Stimulated activated CD8-positive, alpha-beta memory T cell treated with anti-CD3 and anti-CD28 coated beads, Interleukin-12 subunit alpha, Interleukin-12 subunit beta, amount 100 ng/mL, for 1 hour (primary cell): Measurements from ENCODE around the gene CIRBP.

Experiments used
- DNase-seq: peaks from one replicate; pipeline ENCODE4 v3.0.0-alpha.2; 2020; ENCODE audit warnings: low read depth

CIRBP gene

DNA sequence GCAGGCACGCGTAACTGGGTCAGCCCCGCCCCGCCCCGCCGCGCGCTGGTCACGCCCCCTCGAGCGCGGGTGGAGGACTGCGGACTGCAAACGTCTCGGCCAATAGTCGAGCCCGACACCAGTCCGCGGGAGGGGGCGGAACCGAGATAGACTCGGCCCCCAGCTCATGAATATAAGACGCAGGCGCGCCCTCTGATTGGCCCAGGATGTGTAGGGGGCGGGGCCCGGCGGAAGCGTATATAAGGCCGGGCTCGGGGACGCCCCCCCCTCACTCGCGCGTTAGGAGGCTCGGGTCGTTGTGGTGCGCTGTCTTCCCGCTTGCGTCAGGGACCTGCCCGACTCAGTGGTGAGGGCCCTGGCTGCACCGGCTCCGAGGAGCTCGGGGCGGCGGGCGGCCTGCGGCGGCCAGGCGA is at the start of gene CIRBP:
TSS of gene CIRBP (plus strand) at position 268 of the 413 bp plus-strand sequence. CDS start 1,602 bp downstream, outside the sequence.
- peak; percentile 99 for DNase-seq

DNA sequence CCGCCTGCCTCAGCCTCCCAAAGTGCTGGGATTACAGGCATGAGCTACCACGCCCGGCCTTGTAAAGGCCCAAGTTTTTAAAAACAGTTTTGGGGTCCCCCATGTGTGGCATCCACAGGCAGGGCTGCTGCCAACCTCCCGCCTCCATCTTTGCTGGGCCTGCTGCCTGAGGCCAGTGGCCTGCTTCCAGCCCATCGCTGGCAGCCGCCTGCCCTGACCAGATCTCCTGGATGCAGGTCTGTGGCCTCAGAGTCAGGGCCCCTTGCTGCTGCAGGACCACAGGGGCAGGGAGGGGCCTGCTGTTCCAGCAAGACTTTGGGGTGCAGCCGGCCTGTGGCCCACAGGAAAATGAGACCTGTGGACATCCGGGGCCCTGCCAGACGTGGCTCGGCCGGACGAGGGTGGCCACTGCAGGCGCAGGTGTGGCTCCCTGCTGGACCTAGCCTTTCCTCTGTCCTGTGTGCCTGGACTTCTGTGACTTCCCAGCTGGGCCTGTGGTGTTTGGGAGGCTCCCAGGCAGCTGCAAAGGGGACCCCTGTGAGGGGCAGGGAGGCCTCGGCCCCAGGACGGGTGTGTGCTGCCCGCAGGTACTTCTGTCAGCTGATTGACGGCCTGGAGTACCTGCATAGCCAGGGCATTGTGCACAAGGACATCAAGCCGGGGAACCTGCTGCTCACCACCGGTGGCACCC is 49.2 kb upstream of the CIRBP start:
- no peak for DNase-seq

DNA sequence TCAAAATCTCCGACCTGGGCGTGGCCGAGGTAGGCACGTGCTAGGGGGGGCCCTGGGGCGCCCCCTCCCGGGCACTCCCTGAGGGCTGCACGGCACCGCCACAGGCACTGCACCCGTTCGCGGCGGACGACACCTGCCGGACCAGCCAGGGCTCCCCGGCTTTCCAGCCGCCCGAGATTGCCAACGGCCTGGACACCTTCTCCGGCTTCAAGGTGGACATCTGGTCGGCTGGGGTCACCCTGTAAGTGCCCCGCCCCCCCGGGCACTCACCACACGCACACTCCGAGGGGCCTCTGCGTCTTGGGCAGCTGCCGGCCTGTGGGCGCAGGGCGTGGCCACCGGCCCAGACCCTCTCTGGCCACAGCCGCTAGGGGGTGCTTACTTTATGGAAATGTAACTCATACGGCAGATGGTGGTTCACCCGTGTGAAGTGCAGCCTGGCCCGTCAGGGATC is 48.6 kb upstream of the CIRBP start:
- no peak for DNase-seq

DNA sequence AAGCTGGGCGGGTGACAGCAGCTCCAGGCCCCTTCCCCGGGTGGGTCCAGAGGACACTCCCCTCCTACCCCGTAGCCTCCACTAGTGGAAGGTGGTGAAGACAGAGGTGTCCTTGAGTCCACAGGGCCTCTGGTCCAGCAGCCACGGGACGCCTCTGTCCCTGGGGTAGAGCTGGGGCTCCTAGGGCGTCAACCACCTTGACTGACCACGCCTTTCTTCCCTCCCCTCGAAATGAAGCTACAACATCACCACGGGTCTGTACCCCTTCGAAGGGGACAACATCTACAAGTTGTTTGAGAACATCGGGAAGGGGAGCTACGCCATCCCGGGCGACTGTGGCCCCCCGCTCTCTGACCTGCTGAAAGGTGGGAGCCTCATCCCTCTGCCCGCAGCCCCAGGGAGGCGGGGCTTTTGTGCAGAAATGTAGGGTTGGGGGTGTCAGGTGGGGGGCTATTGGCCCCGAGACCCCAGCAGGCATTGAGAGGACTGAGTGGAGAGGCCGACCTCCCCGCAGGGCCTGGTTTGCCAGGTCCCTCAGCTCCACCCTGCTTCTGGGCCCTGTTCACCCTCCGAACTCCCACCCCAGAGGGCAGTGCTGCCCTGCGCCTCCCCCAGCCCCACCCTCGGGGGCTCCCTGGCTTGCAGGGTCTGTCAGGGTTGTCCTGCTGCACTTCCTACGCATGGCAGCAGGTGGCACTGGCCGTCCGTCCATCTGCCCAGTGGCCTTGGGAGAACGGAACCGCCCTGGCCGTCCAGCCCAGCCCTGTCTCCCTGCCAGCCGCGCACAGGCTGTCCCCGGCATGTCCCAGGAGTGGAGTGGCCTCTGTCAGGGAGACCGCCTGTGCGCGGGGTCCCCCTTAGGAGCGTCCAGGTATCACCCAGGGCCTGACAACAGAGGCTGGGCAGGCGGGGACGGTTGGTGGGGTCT is 47.9 kb upstream of the CIRBP start:
- no peak for DNase-seq

DNA sequence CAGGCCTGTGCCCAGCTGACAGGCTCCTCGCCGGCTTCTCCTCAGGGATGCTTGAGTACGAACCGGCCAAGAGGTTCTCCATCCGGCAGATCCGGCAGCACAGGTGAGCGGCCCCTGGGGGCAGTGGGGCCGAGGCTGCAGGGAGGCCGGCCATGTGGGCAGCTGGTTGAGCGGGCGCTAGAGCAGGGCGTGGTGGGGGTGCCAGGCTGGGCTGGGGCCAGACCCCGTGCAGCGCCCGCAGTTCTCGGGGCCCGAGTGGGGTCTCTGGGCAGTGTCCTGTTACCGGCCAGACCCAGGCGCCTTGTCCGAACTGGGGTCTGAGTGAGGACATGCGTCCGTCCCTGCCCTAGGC is 47.3 kb upstream of the CIRBP start:
- DNase-seq: no peak

DNA sequence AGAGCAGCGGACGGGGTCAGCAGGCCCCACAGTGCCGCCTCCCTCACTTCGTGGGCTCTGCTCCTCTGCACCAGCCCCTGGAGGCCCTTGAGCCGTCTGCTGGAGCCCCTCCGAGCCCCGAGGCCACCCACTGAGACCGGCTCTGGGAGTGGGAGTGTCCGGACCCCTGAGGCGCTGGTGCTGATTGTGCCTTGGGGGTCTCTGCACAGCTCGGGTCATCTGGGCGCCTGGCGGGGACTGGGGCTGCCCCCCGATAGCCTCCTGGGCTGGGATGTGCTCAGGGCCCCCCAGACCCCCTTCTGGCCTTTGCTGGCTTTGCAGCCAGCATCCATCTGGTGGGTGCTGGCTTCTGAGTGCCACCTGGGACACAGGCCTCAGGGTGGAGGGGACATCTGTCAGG is 46.7 kb upstream of the CIRBP start:
- no peak for DNase-seq

DNA sequence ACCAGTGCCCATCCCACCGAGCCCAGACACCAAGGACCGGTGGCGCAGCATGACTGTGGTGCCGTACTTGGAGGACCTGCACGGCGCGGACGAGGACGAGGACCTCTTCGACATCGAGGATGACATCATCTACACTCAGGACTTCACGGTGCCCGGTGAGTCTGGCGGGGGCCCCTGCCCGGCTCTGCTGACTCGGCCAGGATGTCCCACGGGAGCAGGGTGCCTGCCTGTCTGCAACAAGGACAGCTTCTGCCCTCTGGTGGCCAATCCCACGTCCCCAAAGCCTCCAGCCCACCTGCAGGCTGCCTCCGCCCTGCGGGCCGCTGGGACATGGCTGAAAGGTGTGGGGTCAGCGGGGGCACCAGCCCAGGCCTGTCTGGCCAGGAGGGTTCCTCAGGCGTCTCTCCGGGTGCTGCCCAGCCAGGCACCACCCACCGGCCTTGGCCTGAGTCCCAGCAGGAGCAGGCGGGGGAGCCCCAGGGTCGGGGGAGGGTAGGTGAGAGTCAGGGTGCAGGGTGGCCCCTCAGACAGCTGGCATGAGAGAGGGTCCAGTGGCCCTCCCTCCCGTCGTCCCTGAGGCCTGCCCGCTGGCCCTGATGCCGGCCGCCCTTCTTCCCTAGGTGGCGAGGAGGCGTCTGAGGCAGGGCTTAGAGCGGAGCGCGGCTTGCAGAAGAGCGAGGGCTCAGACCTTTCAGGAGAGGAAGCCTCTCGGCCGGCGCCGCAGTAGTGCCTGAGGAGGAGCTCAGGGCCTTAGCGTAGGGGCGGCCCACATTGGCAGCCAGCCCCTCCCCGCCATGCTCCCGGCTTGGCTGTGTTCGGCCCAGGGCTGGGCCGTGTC is 45.9 kb upstream of the CIRBP start:
- DNase-seq: no peak

DNA sequence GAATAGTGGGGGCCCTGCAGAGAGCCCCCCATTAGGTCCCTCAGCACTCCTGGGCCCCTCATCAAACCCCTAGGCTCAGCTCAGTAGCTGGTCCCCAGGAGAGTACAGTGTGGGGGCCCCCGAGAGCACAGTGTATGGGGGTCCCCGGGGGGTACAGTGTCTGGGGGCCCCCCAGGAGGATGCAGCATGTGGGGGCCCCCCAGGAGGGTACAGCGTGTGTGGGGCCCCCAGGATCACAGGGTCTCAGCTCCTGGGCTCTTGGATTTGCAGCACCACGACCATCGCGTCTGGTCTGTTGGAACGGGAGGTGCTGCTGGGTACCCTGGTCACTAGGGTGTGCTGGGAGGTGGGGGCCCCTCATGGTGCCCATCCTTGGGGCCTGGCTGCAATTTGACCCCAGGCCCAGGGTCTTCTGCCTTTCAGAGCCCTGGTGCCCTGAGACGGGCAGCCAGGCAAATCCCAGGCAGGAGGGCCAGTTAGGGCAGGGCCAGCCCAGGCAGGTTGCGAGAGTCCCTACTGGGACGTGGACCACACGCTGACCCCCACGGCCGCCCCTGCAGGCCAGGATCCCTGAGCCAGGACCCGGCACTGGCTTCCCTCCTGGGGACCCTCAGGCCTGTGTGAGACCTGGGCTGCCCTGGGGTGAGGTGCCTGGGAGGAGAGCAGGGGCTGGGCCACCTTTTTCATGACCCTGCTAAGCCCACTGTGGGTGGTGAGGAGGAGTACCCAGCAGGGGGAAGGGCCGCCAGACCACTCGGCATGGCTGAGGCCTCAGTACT is 44.9 kb upstream of the CIRBP start:
- no peak for DNase-seq

DNA sequence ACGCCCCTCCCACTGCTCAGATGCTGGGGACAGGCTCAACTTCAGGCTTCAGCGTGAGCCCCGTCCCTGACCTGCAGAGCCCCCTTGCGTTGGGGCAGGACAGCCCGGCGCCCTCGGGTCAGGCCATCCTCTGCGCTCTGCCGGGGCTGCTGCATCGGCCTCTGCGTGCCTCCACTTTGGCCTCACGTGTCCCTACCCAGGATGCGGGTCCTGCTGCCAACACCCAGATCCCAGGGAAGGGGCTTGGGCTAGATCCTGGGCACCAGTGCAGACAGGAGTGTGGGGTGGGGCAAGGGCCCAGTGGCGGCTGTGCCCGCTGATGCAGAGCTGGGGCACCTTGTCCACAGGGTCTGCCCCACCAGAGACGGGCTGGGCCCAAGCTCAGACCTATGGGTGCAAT is 44.3 kb upstream of the CIRBP start:
- DNase-seq: no peak

DNA sequence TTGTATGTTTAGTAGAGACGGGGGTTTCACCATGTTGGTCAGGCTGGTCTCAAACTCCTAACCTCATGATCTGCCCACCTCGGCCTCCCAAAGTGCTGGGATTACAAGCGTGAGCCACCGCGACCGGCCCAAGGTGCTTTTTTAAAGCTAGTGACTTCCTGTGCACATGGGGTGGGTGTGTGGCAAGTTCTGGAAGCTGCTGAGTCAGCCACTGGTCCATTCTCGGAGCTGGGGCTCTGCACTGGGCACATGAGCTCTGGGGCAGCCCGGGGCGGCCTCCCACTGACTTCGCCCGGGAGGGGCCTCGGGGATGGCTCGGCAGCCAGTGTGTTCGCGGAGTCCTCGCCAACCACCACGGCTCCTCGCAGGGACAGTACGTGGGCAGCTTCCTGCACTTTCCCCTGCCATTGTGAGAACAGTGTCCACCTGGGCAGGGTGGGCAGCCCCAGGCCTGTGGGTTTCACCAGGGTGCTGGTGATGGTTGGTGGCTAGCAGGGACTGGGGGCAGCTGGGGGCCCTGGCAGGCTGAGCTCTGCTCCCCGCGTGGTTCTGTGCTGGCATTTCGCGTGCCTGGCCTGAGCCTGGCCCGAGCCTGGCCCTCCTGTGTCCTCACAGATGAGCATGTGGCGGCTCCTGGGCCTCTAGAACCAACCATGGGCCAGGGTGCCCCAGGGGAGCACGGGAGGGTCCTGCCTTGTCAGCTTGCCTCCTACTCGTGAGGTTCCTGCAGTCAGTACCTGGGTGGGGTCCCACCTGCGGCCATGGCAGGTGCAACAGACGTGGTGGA is 43.5 kb upstream of the CIRBP start:
- DNase-seq: no peak

GRCh38 chr19:1226227-1226518 is 43.0 kb upstream of the CIRBP start:
- DNase-seq: no peak

DNA sequence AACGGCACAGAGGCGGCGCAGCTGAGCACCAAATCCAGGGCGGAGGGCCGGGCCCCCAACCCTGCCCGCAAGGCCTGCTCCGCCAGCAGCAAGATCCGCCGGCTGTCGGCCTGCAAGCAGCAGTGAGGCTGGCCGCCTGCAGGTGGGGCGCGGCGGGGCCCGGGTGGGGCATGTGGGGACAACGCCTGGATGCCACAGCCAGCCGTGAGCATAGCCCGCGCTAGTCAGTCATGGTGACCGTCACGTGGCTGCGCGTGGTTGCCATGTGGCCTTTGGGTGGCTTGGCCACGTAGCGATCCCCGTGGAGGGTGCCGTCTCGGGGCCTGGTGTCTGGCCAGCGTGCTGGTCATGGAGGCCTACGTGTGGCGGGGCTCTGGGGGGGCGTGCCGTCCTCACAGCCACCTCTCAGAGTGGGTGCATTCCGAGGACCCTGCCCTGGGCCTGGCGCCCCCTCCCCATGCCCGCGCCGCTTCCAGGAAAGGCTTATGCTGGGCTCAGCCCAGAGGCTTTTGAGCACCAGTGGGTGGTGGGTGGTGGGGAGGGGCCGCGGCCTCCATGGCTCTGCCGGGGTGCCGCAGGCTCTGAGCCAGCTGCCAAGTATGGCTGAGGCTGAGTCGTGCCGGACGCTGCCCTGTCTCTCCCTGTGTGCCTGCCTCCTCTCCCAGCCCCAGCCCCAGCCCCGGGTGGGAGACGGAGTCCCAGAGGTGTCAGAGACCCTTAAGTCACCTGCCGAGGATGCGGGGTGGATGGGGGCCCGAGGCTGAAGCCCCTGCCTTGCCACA is 42.4 kb upstream of the CIRBP start:
- no peak for DNase-seq

GRCh38 chr19:1227304-1228054 is 41.7 kb upstream of the CIRBP start:
- no peak for DNase-seq

DNA sequence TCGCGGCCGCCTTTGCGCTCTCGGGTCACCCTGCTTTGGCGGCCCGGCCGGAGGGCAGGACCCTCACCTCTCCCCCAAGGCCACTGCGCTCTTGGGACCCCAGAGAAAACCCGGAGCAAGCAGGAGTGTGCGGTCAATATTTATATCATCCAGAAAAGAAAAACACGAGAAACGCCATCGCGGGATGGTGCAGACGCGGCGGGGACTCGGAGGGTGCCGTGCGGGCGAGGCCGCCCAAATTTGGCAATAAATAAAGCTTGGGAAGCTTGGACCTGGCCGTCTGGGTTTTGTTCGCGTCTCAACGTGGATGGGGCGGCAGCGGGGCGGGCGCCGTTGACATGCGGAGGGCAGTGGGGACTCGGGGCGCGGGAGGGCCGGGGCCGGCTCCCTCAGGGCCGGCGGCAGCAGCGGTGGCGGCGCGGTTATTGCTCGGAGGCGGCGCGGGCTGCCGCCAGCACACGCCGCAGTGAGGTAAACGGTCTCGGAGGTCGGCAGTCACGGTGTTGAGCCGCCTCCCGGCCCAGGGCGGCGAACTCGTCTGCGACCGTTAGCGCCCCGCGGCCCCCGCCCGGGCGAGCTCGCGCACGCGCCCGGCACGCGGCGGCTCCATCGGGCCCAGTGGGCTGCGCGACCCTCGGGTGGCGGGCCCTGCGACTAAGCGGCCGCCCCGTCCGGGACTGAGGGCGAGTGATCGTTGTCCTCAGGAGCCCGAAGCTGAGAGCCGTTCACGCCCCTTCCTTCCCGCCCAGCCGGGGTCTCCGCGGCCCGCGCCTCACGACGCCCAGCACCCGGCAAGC is 40.8 kb upstream of the CIRBP start:
- no peak for DNase-seq

DNA sequence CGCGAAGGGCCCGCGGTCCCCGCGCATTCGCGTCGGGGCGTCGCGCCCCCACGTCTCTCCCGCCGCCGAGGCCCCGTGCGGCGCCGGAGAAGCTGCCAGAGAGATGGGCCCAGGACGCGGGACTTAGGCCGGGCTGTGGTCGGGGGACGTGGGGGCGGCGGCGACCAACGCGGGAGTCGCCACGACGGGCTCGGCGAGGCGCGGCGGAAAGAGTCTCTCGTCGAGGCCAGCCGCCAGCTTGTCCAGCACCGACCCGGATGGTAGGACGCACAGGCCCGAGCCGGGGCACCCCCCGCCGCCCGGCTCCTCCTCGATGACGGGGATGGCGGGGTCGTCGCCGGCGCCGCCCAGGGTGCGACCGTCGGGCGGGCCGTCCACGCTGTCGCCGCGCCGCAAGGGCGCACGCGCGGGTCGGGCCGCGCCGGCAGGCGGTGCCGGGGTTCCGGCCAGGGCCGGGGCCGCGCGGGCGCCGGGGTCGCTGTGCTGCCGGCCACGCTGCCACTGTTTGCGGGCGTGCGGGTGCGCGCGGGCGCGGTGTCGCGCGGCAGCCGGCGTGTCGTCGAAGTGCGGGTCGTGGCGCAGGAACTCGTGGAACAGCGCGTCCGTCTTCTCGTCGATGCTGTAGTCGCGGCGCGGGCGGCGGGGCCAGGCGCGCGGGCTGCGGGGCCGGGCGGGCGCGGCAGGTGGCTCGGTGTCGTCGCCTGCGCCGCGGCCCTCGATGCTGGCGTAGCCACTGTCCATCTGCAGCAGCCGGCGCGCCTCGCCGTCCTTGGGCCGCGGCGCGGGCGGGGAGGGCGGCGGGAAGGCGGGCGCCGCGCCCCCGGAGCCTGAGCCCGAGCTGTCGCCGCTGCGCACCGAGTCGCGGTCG is 39.8 kb upstream of the CIRBP start:
- no peak for DNase-seq

DNA sequence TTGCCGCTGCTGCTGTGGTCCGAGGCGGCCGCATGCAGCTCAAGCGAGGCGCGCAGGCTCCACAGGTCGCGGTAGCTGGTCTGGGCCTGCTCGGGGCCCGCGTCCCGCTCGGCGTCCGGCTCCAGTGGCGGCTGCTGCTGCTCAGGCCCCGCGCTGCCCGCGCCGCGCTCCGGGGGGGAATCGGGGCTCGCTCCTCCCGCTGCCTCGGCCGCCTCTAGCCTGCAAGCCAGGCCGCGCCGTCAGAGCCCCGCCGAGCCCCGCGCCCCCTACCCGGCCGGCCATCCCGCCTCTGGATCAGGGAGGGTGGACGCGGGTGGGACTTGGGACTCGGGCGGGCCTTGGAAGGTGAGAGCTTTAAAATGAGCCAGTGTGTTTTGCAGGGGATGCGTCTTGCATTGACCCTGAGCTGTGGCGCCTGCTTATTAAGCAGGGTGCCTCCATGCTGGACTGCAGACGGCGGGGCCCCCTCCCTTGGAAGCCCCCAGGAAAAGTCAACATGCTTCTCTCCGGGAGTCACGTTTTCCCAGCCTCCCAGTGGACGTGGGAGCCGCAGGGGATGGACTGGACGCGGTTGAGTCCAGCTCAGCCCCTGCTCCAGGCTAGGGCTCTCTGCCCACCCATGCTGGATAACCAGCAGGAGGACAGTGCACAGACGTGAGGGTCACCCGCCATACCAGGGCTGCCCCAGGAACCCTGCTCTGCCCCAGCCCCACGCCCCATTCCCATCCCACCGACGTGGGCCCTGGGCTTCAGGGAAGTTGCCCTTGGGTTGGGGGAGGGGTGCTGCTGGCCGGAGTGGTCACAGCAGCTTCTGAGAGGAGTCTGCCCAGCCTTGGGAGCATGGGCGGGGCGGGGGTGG is 39.0 kb upstream of the CIRBP start:
- DNase-seq: no peak
